GM21367 (cell line): ENCODE measurements around the gene GABPB2.
A peak's percentile ranks its signal among the peaks of the same experiment; 100 is the strongest.

ENCODE experiments used
- ATAC-seq: cut with Tn5 transposase; IDR thresholded peaks from one replicate; pipeline ENCODE4 v1.9.1; 2021; ENCODE audit not compliant: unreplicated experiment

The GABPB2 gene

GRCh38 chr1:151158326-151158725 is 87.8 kb downstream of the GABPB2 start:
- no peak for ATAC-seq

GRCh38 chr1:151158751-151159251 is 88.2 kb downstream of the GABPB2 start:
- ATAC-seq, result no peak

- ATAC-seq, result no peak
Measured at GRCh38 chr1:151159373-151159772, 88.8 kb downstream of the GABPB2 start.

- ATAC-seq, result no peak
Measured at GRCh38 chr1:151164732-151165280, 94.2 kb downstream of the GABPB2 start.

GRCh38 chr1:151165281-151165737 is 94.7 kb downstream of the GABPB2 start:
- no peak for ATAC-seq

GRCh38 chr1:151165738-151166504 is 95.4 kb downstream of the GABPB2 start, which contains the start of the genes LYSMD1 and SCNM1:
Gene LYSMD1, minus strand, starts transcription at chr1:151165902. Its CDS starts 644 bp downstream, at chr1:151165258.
Gene SCNM1, plus strand, starts transcription at chr1:151166144. Its CDS starts 9 bp downstream, at chr1:151166153.
- peak; percentile 77 for ATAC-seq

- ATAC-seq, result no peak
Measured at GRCh38 chr1:151166505-151166956, 96.0 kb downstream of the GABPB2 start.

- no peak for ATAC-seq
Measured at GRCh38 chr1:151167116-151167515, 96.6 kb downstream of the GABPB2 start.

GRCh38 chr1:151171190-151171589 is 100.6 kb downstream of the GABPB2 start:
- ATAC-seq, result no peak
